ENCODE data around the gene COX7A1.
"Not testable (repeated sequence)": the region's sequence is repeated elsewhere in the genome, so short reads cannot be mapped to it uniquely, and the experiment has no call there.

Gene COX7A1

GRCh38 chr19:36152352-36153091, at the start of gene COX7A1:
Gene COX7A1 (minus strand): TSS chr19:36152447. CDS start chr19:36152407, 40 bp downstream.
- in situ Hi-C loops (cut with MboI; ENCODE audit: low sequenced_read_pairs), result no loop called here

GRCh38 chr19:36201684-36202083, 49.4 kb upstream of the COX7A1 start:
- in situ Hi-C loops (cut with MboI; ENCODE audit: low sequenced_read_pairs), result no loop called here

GRCh38 chr19:36198119-36198518, 45.9 kb upstream of the COX7A1 start:
- in situ Hi-C loops (cut with MboI; ENCODE audit: low sequenced_read_pairs), result no loop called here

- in situ Hi-C loops (cut with MboI; ENCODE audit: low sequenced_read_pairs), result no loop called here
Observed at GRCh38 chr19:36196249-36196648, 44.0 kb upstream of the COX7A1 start.

- in situ Hi-C loops (cut with MboI; ENCODE audit: low sequenced_read_pairs), result not testable (repeated sequence)
Observed at GRCh38 chr19:36186722-36187121, 34.5 kb upstream of the COX7A1 start.

GRCh38 chr19:36183245-36183628, 31.0 kb upstream of the COX7A1 start:
- in situ Hi-C loops (cut with MboI; ENCODE audit: low sequenced_read_pairs), result no loop called here

GRCh38 chr19:36182612-36183244, 30.5 kb upstream of the COX7A1 start:
- in situ Hi-C loops (cut with MboI; ENCODE audit: low sequenced_read_pairs), result no loop called here

- in situ Hi-C loops (cut with MboI; ENCODE audit: low sequenced_read_pairs), result not testable (repeated sequence)
Observed at GRCh38 chr19:36179077-36179476, 26.8 kb upstream of the COX7A1 start.

- in situ Hi-C loops (cut with MboI; ENCODE audit: low sequenced_read_pairs), result loop anchor here (5.0 kb wide), 1 partner anchor 47 kb away; no protein-coding TSS in a partner anchor
Observed at GRCh38 chr19:36173846-36174245, 21.6 kb upstream of the COX7A1 start.

- in situ Hi-C loops (cut with MboI; ENCODE audit: low sequenced_read_pairs), result loop anchor here (5.0 kb wide), 1 partner anchor 46 kb away; no protein-coding TSS in a partner anchor
Observed at GRCh38 chr19:36172852-36173251, 20.6 kb upstream of the COX7A1 start.

GRCh38 chr19:36169084-36169760, 17.0 kb upstream of the COX7A1 start:
- in situ Hi-C loops (cut with MboI; ENCODE audit: low sequenced_read_pairs), result no loop called here

- in situ Hi-C loops (cut with MboI; ENCODE audit: low sequenced_read_pairs), result no loop called here
Observed at GRCh38 chr19:36163813-36164212, 11.6 kb upstream of the COX7A1 start.

- in situ Hi-C loops (cut with MboI; ENCODE audit: low sequenced_read_pairs), result no loop called here
Observed at GRCh38 chr19:36160821-36161596, 8.8 kb upstream of the COX7A1 start.

- in situ Hi-C loops (cut with MboI; ENCODE audit: low sequenced_read_pairs), result no loop called here
Observed at GRCh38 chr19:36153126-36153525, 879 bp upstream of the COX7A1 start.

- in situ Hi-C loops (cut with MboI; ENCODE audit: low sequenced_read_pairs), result no loop called here
Observed at GRCh38 chr19:36152019-36152351, 262 bp downstream of the COX7A1 start.

GRCh38 chr19:36151144-36152018, 866 bp downstream of the COX7A1 start:
- in situ Hi-C loops (cut with MboI; ENCODE audit: low sequenced_read_pairs), result no loop called here

- in situ Hi-C loops (cut with MboI; ENCODE audit: low sequenced_read_pairs), result no loop called here
Observed at GRCh38 chr19:36150586-36150985, 1.7 kb downstream of the COX7A1 start.

- in situ Hi-C loops (cut with MboI; ENCODE audit: low sequenced_read_pairs), result no loop called here
Observed at GRCh38 chr19:36149673-36150406, 2.4 kb downstream of the COX7A1 start.

GRCh38 chr19:36144624-36145023, 7.6 kb downstream of the COX7A1 start:
- in situ Hi-C loops (cut with MboI; ENCODE audit: low sequenced_read_pairs), result no loop called here

- in situ Hi-C loops (cut with MboI; ENCODE audit: low sequenced_read_pairs), result no loop called here
Observed at GRCh38 chr19:36142496-36142895, 9.8 kb downstream of the COX7A1 start.
